ENCODE results near the gene KCND3. TPM values are rescaled to one million over a fixed set of nuclear protein-coding genes. Genes with fewer than 3 reads are reported as not detected.

The KCND3 gene
- total and polyA plus RNA-seq, 8 donors = 2.5 to 18.6 (median 6.9) TPM

DNA sequence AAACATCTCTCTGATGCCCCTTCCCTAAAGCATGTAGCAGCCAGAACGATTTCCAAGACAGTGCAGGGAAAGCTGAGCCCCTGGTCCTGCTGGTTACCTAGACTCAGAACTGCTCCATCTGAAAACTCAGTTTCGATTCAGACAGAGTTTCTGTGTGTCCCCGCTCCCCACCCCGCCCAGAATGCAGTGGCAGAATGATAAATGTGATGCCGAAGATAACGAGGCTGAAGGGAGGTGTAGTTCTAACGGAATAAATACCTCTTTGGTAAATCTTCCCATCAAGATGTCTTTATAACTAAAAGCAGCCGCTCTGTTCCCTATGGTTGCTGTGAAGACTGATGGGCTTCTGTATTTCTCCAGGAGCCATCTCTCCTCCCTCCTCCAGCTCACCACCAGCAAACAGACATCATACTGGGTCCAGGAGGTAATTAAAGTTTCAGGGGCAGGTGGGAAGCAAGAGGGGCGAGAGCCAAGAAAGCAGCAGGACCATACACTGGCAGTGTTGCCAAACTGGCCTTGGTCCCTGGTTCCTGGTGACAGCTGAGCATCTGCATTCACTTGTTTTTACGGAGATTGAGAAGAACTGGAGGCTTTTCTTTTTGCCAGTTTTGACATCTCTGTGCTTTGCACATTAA lies 156.8 kb downstream of the KCND3 start:
- no peak overlapping the region for H3K4me3 ChIP-seq
- no peaks in the 10 kb centered on the region for H3K36me3 ChIP-seq
- intact Hi-C loops (cut with DNase I) = no loop called here
- ATAC-seq (no peak), FAIRE-seq (no peak), DNase-seq (no peak)
- no peaks in the 10 kb centered on the region for H3K4me1 ChIP-seq
- H3K27ac ChIP-seq = no peak overlapping the region
- no peaks in the 10 kb centered on the region for H3K9me3 ChIP-seq
- WGBS, 2 donors = 75 to 77% methylated on average over 10 of the region's 10 CpGs
- H3K27me3 ChIP-seq = no peaks in the 10 kb centered on the region
- TF ChIP-seq, protein P1, sequence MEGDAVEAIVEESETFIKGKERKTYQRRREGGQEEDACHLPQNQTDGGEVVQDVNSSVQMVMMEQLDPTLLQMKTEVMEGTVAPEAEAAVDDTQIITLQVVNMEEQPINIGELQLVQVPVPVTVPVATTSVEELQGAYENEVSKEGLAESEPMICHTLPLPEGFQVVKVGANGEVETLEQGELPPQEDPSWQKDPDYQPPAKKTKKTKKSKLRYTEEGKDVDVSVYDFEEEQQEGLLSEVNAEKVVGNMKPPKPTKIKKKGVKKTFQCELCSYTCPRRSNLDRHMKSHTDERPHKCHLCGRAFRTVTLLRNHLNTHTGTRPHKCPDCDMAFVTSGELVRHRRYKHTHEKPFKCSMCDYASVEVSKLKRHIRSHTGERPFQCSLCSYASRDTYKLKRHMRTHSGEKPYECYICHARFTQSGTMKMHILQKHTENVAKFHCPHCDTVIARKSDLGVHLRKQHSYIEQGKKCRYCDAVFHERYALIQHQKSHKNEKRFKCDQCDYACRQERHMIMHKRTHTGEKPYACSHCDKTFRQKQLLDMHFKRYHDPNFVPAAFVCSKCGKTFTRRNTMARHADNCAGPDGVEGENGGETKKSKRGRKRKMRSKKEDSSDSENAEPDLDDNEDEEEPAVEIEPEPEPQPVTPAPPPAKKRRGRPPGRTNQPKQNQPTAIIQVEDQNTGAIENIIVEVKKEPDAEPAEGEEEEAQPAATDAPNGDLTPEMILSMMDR (IDR thresholded peaks at IDR 0.05) = no peak

DNA sequence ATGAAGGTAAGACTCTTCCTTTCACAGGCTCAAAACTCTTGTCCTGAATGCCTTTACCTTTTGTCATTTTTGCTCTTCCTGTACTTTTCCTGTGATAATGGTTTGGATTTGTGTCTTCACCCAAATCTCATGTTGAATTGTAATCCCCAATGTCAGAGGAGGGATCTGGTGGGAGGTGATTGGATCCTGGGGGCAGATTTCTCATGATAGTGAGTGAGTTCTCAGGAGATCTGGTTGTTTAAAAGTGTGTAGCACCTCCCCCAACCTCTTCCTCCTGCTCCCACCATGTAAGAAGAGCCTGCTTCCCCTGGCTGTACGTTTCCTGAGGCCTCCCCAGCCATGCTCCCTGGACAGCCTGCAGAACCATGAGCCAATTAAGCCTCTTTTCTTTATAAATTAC lies 158.3 kb downstream of the KCND3 start:
- WGBS, 2 donors = 40 to 46% methylated on average over 1 of the region's 1 CpG
- Histone ChIP-seq H3K4me1 (no peaks in the 10 kb centered on the region), H3K27me3 (no peaks in the 10 kb centered on the region), H3K9me3 (no peaks in the 10 kb centered on the region), H3K27ac (no peak overlapping the region), H3K4me3 (no peak overlapping the region), H3K36me3 (no peaks in the 10 kb centered on the region)
- ATAC-seq = no peak
- DNase-seq = no peak
- intact Hi-C loops (cut with DNase I) = no loop called here
- no peak for FAIRE-seq
- TF ChIP-seq, protein P1 (IDR thresholded peaks at IDR 0.05) = no peak

DNA sequence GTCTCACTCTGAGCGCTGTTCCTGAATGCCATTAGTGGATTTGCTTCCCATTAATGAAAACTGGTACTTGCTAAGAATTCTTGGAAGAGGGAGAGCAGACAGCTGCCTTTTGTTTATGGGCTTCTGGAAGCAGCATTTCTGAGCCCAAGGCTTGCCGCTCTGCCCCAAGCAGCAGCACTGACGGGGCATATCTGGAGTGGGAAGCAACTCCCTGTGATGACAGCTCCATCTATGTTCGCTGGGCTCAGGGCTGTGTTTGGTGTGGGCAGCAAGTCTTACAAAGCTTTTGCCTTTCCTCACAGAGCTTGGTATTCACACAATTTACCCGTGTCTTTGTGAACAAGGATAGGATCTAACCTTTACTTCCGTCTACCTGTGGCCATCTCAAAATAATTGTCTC lies 161.5 kb downstream of the KCND3 start:
- Histone ChIP-seq H3K27ac (no peak overlapping the region), H3K9me3 (no peaks in the 10 kb centered on the region)
- no peak for FAIRE-seq

DNA sequence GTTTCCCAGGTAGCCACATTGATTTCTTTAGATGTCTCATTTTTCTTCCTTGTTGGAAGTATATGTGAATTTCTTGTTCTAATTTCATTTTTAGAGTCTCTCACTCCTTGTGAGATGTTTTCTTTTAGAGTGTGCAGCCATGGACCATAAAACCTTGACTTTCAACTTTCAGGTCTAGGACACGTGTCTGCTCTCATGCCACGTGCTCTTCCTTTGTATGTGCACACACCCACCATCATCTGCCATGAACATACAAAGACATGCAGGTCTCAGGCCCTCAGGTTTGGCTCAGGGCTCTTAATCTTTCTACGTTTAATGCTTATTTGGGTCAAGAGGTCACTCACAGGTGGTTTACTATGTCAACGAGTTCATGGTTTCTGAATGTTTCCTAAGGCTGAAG lies 163.2 kb downstream of the KCND3 start:
- intact Hi-C loops (cut with DNase I) = no loop called here
- H3K4me1 ChIP-seq = no peaks in the 10 kb centered on the region
- H3K27ac ChIP-seq = no peak overlapping the region
- no peaks in the 10 kb centered on the region for H3K27me3 ChIP-seq
- no peaks in the 10 kb centered on the region for H3K36me3 ChIP-seq
- H3K9me3 ChIP-seq = no peaks in the 10 kb centered on the region
- 64% methylated on average over 4 of the region's 4 CpGs for WGBS, 2 donors
- DNase-seq (no peak), FAIRE-seq (no peak), ATAC-seq (no peak)
- H3K4me3 ChIP-seq = no peak overlapping the region
- TF ChIP-seq, protein P1 (IDR thresholded peaks at IDR 0.05) = no peak

More for the DNA sequence above, 161.5 kb downstream of the KCND3 start:
- DNase-seq = no peak
- Histone ChIP-seq H3K27me3 (no peaks in the 10 kb centered on the region), H3K36me3 (no peaks in the 10 kb centered on the region), H3K4me3 (no peak overlapping the region), H3K4me1 (no peaks in the 10 kb centered on the region)
- 68 to 80% methylated on average over 6 of the region's 6 CpGs for WGBS, 2 donors
- no peak for ATAC-seq
- TF ChIP-seq, protein P1 (IDR thresholded peaks at IDR 0.05) = no peak
- intact Hi-C loops (cut with DNase I) = no loop called here

DNA sequence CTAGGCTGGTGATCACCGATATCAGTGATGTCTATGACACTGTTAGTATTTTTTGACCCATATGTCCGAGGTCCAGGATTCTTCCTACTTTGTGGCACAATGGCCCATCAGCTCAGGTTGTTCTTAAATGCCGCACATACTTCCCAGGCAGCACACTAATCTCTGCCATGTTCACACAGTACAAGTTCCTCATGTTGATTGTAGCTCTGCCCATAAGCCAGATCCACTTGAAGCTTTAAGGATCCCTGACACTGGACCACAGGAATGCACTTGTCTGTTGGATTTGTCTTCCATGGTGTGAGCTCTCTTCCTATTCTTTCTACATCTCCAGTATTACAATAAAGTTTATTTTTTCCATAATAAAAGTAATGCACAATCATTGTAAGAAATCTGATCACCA lies 164.3 kb downstream of the KCND3 start:
- no peaks in the 10 kb centered on the region for H3K36me3 ChIP-seq
- FAIRE-seq = no peak
- WGBS, 2 donors = 87 to 89% methylated on average over 3 of the region's 3 CpGs
- intact Hi-C loops (cut with DNase I) = no loop called here
- no peaks in the 10 kb centered on the region for H3K4me1 ChIP-seq
- no peak for DNase-seq
- ATAC-seq = no peak
- no peaks in the 10 kb centered on the region for H3K9me3 ChIP-seq
- TF ChIP-seq, protein P1 (IDR thresholded peaks at IDR 0.05) = no peak
- no peaks in the 10 kb centered on the region for H3K27me3 ChIP-seq
- no peak overlapping the region for H3K27ac ChIP-seq
- no peak overlapping the region for H3K4me3 ChIP-seq

Measured in pancreas (tissue), 10 donors.